ENCODE measurements around the gene BHLHE40.

The BHLHE40 gene

GRCh38 chr3:5016211-5017161 lies 37.2 kb downstream of the BHLHE40 start:
- DNase-seq (ENCODE audit: insufficient read length, low spot score) (no peak), FAIRE-seq (no peak)
- no peak for TF ChIP-seq CTCF (IDR thresholded peaks at IDR 0.05; ENCODE audit: insufficient read depth, missing control alignments)

- no peak for FAIRE-seq
- no peak for TF ChIP-seq CTCF (IDR thresholded peaks at IDR 0.05; ENCODE audit: insufficient read depth, missing control alignments)
- DNase-seq (ENCODE audit: insufficient read length, low spot score), result no peak
Observed at GRCh38 chr3:5017925-5018531, 38.8 kb downstream of the BHLHE40 start.

- no peak for TF ChIP-seq CTCF (IDR thresholded peaks at IDR 0.05; ENCODE audit: insufficient read depth, missing control alignments)
- FAIRE-seq (no peak), DNase-seq (ENCODE audit: insufficient read length, low spot score) (no peak)
Observed at GRCh38 chr3:5019411-5020241, 40.4 kb downstream of the BHLHE40 start.

GRCh38 chr3:5020242-5020722 lies 41.0 kb downstream of the BHLHE40 start:
- FAIRE-seq (no peak), DNase-seq (ENCODE audit: insufficient read length, low spot score) (no peak)
- no peak for TF ChIP-seq CTCF (IDR thresholded peaks at IDR 0.05; ENCODE audit: insufficient read depth, missing control alignments)

- no peak for DNase-seq (ENCODE audit: insufficient read length, low spot score)
- no peak for TF ChIP-seq CTCF (IDR thresholded peaks at IDR 0.05; ENCODE audit: insufficient read depth, missing control alignments)
- FAIRE-seq, result no peak
Observed at GRCh38 chr3:5021116-5022092, 42.2 kb downstream of the BHLHE40 start.
